Measurements from ENCODE around the gene ABCF2. TPM values are rescaled to one million over a fixed set of nuclear protein-coding genes. Genes with fewer than 3 reads are reported as not detected.
A peak's percentile ranks its signal among the peaks of the same experiment; 100 is the strongest.

ABCF2 gene
- total RNA-seq, 2 donors from 2014 or later = 25.6 to 38.3 TPM

GRCh38 chr7:151174246-151175046 is 52.6 kb downstream of the ABCF2 start:
- no peak overlapping the region for H3K9ac ChIP-seq (ENCODE audit: low read depth in 2 of 2, low read length in 2 of 2)
- H3K9me3 ChIP-seq = no peaks in the 10 kb centered on the region
- no peaks in the 10 kb centered on the region for H3K27me3 ChIP-seq
- intact Hi-C loops (cut with DNase I) = no loop called here
- H3K36me3 ChIP-seq = no peaks in the 10 kb centered on the region
- H3K4me1 ChIP-seq = no peaks in the 10 kb centered on the region
- H3K27ac ChIP-seq = no peak overlapping the region
- DNase-seq = no peak
- H3K4me3 ChIP-seq = no peak overlapping the region
- TF ChIP-seq, protein P1, sequence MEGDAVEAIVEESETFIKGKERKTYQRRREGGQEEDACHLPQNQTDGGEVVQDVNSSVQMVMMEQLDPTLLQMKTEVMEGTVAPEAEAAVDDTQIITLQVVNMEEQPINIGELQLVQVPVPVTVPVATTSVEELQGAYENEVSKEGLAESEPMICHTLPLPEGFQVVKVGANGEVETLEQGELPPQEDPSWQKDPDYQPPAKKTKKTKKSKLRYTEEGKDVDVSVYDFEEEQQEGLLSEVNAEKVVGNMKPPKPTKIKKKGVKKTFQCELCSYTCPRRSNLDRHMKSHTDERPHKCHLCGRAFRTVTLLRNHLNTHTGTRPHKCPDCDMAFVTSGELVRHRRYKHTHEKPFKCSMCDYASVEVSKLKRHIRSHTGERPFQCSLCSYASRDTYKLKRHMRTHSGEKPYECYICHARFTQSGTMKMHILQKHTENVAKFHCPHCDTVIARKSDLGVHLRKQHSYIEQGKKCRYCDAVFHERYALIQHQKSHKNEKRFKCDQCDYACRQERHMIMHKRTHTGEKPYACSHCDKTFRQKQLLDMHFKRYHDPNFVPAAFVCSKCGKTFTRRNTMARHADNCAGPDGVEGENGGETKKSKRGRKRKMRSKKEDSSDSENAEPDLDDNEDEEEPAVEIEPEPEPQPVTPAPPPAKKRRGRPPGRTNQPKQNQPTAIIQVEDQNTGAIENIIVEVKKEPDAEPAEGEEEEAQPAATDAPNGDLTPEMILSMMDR (IDR thresholded peaks at IDR 0.05) = no peak

DNA sequence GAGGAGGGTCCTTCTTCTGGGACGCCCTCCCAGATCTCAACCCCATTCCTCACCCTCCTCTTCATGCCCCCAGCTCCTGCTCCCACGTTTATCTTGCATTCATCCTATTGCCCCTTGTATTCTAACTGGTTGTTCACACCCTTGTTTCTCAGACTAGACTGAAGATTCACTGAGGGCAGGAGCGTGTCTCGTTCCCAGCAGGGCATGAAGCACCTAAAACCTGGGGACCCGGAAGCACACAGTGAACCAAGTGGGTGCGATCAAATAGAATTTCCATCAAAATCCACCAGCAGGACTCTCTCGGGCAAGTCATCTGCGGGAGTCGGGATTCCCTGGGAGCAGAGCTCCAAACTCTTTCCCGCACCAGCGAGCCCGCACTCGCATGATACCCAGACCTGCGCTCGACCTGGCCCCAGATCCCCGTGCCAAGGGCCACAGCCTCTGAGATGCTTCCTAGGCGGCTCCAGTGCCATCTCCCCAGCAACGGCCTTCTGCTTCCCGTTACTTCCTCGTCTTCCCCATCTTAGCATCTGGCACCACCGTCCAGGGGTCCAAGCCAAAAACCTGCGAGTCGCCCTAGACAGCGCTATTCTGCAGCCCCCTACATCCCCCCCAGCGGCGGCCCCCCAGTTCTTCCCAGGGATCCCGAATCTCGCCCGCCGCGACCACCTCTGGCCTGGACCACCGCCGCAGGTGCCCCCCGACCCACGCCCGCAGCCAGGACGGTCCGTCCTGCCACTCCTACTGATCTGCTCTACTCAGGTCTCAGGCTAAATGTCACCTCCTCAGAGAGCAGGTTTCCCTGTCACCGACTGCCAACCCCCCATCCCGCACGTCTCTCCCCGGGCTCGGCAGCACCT is 53.4 kb downstream of the ABCF2 start:
- no peaks in the 10 kb centered on the region for H3K9me3 ChIP-seq
- DNase-seq = no peak
- TF ChIP-seq, protein P1 (IDR thresholded peaks at IDR 0.05) = no peak
- no peak overlapping the region for H3K9ac ChIP-seq (ENCODE audit: low read depth in 2 of 2, low read length in 2 of 2)
- H3K36me3 ChIP-seq = no peaks in the 10 kb centered on the region
- H3K4me1 ChIP-seq = no peaks in the 10 kb centered on the region
- H3K4me3 ChIP-seq = no peak overlapping the region
- no peak overlapping the region for H3K27ac ChIP-seq
- intact Hi-C loops (cut with DNase I) = no loop called here
- peaks cover 5% of the 10 kb centered on the region for H3K27me3 ChIP-seq

DNA sequence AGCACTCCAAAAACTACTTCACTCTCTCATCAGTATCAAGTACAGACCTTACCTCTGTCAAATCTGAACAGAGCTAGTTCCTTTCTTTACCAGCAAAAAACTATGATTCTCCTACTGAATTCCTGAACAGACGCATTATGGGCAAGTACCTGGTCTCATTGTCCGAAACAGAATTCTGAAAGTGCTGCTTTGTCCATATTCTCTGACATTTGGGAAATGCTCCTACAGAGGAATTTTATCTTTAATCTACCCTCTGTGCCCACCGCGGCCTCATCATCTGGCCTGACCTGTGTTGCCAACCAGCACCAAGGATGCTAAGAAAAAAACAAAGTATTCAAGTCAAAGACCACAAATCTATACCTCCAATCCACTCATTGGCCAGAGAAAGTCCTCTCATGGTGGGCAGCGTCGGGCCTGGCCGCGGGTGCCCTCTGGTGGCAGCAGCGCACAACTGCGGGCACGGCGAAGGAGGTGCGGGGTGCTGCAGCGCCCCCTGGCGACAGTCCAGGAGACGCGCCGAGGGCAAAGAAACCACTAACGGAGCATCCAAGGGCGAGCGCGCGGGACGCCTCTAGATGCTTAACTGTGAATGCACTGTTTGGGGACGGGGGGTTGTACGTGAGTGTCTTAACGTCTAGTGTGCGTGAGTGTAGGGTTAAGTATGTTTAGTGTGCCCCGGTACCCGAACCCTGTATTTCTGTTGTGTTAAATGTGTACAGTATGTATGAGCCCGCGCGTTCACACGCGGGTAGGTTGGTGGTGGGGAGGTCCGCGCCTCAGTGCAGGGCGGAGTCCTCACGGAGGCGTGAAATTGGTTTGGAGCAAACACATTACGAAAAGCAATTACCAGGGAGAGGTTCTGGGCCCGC is 54.5 kb downstream of the ABCF2 start:
- intact Hi-C loops (cut with DNase I) = loop anchor here (1.0 kb wide), 1 partner anchor 48 kb away; no protein-coding TSS in a partner anchor
- TF ChIP-seq, protein P1 (IDR thresholded peaks at IDR 0.05) = peak; percentile 100
- H3K4me3 ChIP-seq = no peak overlapping the region

DNA sequence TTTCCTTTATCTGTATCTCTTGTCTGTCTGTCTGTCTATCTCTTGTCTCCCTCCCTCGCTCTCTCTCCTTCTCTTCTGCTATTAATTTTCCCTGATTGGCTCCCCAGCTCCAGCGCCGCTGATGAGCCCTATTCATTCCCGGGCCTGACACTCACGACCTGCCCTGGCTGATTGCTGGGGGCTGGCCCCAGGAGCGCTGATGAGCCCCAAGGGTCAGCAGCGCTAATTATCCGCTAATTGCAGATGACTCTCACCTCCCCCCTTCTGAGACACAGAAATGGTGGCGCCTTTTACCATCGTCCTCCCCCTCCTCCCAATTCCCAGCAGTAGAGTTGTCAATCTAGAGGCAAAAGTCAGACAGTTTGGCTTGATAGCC is 58.2 kb downstream of the ABCF2 start:
- Histone ChIP-seq H3K9ac (ENCODE audit: low read depth in 2 of 2, low read length in 2 of 2) (no peak overlapping the region), H3K4me3 (no peak overlapping the region), H3K36me3 (no peaks in the 10 kb centered on the region), H3K9me3 (no peaks in the 10 kb centered on the region), H3K4me1 (peaks cover 6% of the 10 kb centered on the region), H3K27ac (no peak overlapping the region), H3K27me3 (peaks cover 44% of the 10 kb centered on the region)
- TF ChIP-seq, protein P1 (IDR thresholded peaks at IDR 0.05) = no peak
- intact Hi-C loops (cut with DNase I) = no loop called here
- DNase-seq = no peak

More for the DNA sequence above, 54.5 kb downstream of the ABCF2 start:
- H3K36me3 ChIP-seq = no peaks in the 10 kb centered on the region
- no peaks in the 10 kb centered on the region for H3K9me3 ChIP-seq
- H3K27me3 ChIP-seq = peaks cover 15% of the 10 kb centered on the region
- peaks cover 6% of the 10 kb centered on the region for H3K4me1 ChIP-seq
- peak; percentile 72 for DNase-seq
- H3K27ac ChIP-seq = no peak overlapping the region
- no peak overlapping the region for H3K9ac ChIP-seq (ENCODE audit: low read depth in 2 of 2, low read length in 2 of 2)
